Activated CD8-positive, alpha-beta T cell treated with anti-CD3 and anti-CD28 coated beads, Interleukin-2, amount 10 ng/mL, durations not matched to agents 7 days and 5 days (primary cell): ENCODE data around the gene SMYD2. TPM values are rescaled to one million over a fixed set of nuclear protein-coding genes. Genes with fewer than 3 reads are reported as not detected.

Experiments
- ATAC-seq: fragments of 150-1000 bp; cut with Tn5 transposase; one replicate; pipeline ENCODE4 v1.10.0; 2021; ENCODE audit warnings: moderate library complexity
- CTCF ChIA-PET: fragments of 350-600 bp; sonication (Branson Sonifier 250); formaldehyde crosslinking; loops from one replicate; lab custom pipeline; 2021; ENCODE audit warnings: antibody characterized with exemption; lab: Charles Lee
- POLR2A ChIA-PET: fragments of 350-600 bp; sonication (Branson Sonifier 250); formaldehyde crosslinking; loops from one replicate; lab custom pipeline; 2021; ENCODE audit warnings: antibody characterized with exemption; lab: Charles Lee
- DNase-seq: peaks from one replicate; pipeline ENCODE4 v3.0.0-alpha.2; 2020
- H3K27ac Mint-ChIP-seq: one replicate; pipeline ENCODE4 v1.8.0; 2021; ENCODE audit warnings: mild to moderate bottlenecking, mixed read lengths
- H3K27me3 Mint-ChIP-seq: one replicate; pipeline ENCODE4 v1.8.0; 2021; ENCODE audit warnings: low read depth, mixed read lengths
- H3K36me3 Mint-ChIP-seq: one replicate; pipeline ENCODE4 v1.8.0; 2021; ENCODE audit warnings: low read depth, mixed read lengths
- H3K4me1 Mint-ChIP-seq: one replicate; pipeline ENCODE4 v1.8.0; 2021; ENCODE audit warnings: low read depth, mixed read lengths
- H3K4me3 Mint-ChIP-seq: one replicate; pipeline ENCODE4 v1.8.0; 2021; ENCODE audit warnings: mild to moderate bottlenecking, mixed read lengths
- H3K9me3 Mint-ChIP-seq: one replicate; pipeline ENCODE4 v1.8.0; 2022; ENCODE audit warnings: mixed read lengths; ENCODE audit not compliant: insufficient read depth
- total RNA-seq, 2 experiments: library from RNA; stranded (reverse); gene quantifications; one replicate each; pipeline ENCODE4 v1.2.3, GENCODE V29; 2021

The SMYD2 gene
- total RNA-seq, 2 experiments from 2014 or later: 37.2 to 38.4 TPM

DNA sequence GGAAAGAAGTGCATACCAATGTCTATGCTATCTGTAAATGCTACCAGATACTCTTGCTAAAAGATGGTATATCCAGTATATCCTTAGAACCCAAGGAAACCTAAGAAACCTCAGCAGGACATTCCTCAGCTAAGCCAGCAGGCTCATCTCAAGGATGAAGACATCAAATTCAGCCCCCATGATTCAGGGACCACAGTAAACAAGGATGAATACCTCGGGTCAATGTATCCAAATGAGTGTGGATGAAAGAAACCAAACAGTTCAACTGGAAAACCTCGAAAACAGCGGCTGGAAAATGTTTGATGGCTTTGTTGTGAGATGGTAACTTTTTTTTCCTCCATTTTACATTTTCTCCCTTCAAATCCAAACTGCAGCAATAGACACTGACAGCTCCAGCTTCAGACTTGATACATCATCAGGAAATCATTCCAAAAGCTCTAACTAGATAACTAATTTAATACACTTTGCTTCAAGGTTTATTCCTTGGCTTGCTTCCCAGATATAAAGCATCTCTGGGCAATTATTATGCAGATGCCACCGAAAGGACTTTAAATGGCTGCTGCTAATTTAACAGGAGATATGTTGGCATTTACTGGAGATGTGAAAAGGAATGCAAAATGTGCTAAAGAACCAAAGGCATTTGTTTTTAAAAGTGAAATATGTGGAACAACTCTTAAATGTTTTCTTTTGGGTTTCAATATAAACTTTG lies 73.6 kb downstream of the SMYD2 start:
- ATAC-seq (no peak), DNase-seq (no peak)
- no peaks in the 10 kb centered on the region for H3K9me3 Mint-ChIP-seq
- ChIA-PET POLR2A (no interaction called here), CTCF (interaction anchor here (1.2 to 2.9 kb wide), 4 partner anchors 22 to 283 kb away, joined by 3 to 14 read pairs (median 6); no protein-coding TSS in a partner anchor)
- H3K4me1 Mint-ChIP-seq: no peaks in the 10 kb centered on the region
- no peak overlapping the region for H3K4me3 Mint-ChIP-seq
- H3K27ac Mint-ChIP-seq: no peak overlapping the region
- peaks cover 8% of the 10 kb centered on the region for H3K27me3 Mint-ChIP-seq
- no peaks in the 10 kb centered on the region for H3K36me3 Mint-ChIP-seq

DNA sequence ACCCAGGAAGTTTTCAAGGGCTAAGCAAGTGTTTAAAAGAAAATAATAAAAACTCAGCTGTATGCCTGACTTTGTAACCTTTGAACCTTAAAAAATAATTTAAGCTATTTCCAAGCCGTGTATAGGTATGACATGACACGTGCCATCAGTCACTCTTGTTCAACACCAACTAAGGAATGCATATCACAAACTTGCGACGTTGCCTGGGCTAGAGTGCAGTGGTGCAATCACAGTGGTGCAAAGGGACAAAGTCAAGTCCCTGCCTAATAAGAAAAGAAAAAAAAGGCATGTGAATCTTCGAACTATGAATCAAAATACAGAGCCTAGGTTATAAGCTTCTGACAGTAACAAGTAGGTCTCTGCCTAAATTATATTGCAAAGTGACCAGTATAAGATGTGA lies 79.2 kb downstream of the SMYD2 start:
- Mint-ChIP-seq H3K36me3 (no peaks in the 10 kb centered on the region), H3K9me3 (no peaks in the 10 kb centered on the region), H3K4me3 (no peak overlapping the region), H3K4me1 (no peaks in the 10 kb centered on the region), H3K27ac (no peak overlapping the region), H3K27me3 (peaks cover 22% of the 10 kb centered on the region)
- ChIA-PET CTCF (interaction anchor here (0.6 to 1.3 kb wide), 2 partner anchors 28 to 225 kb away, joined by 3 read pairs; no protein-coding TSS in a partner anchor), POLR2A (no interaction called here)
- no peak for ATAC-seq
- DNase-seq: no peak

DNA sequence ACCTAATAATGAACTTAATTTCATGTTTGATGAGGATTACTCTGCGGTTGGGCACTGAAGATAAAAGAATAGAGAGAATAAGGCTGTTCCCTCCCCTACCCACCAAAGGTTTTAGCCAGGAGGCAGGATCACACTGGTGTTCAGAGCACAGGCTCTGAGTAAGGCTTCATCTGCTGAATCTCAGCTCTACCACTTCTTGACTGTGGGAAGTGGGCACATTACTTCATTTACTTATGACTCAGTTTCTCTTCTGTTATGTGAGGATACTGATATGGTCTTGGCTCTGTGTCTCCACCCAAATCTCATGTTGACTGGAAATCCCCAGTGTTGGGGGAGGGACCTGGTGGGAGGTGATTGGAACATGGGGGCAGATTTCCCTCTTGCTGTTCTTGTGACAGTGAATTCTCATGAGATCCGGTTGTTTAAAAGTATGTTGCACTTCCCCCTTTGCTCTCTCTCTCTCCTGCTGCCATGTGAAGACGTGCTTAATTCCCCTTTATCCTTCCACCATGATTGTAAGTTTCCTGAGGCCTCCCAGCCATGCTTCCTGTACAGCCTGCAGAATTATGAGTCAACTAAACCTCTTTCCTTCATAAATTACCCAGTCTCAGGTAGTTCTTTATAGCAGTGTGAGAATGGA lies 79.7 kb downstream of the SMYD2 start:
- ChIA-PET CTCF (interaction anchor here (1.3 kb wide), 1 partner anchor 224 kb away, joined by 3 read pairs; no protein-coding TSS in a partner anchor), POLR2A (no interaction called here)
- Mint-ChIP-seq H3K27ac (no peak overlapping the region), H3K36me3 (no peaks in the 10 kb centered on the region), H3K27me3 (peaks cover 22% of the 10 kb centered on the region), H3K4me1 (no peaks in the 10 kb centered on the region), H3K4me3 (no peak overlapping the region), H3K9me3 (no peaks in the 10 kb centered on the region)
- ATAC-seq: no peak
- no peak for DNase-seq

DNA sequence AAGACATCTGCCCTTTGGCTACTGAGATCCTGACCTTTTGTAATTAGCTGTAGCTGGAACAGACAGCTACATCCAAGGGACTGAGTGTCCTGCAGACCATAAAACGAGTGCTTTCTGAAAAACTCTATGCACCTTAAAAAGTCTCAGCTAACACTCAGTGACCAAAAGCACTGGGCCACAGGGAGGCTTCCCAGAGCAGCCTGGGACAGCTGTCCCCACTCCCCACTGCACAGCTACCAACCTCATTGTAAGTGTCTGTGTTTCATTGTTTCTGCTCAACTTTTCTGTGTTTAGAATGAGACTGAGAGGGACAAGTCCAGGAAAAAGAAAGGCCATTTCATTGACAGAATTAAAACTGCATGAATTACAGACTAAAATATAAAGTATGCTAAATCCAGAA lies 80.7 kb downstream of the SMYD2 start:
- ATAC-seq (no peak), DNase-seq (no peak)
- H3K4me3 Mint-ChIP-seq: no peak overlapping the region
- CTCF ChIA-PET: no interaction called here
- peaks cover 19% of the 10 kb centered on the region for H3K27me3 Mint-ChIP-seq
- no peak overlapping the region for H3K27ac Mint-ChIP-seq
- POLR2A ChIA-PET: no interaction called here
- H3K9me3 Mint-ChIP-seq: no peaks in the 10 kb centered on the region
- H3K36me3 Mint-ChIP-seq: no peaks in the 10 kb centered on the region
- H3K4me1 Mint-ChIP-seq: no peaks in the 10 kb centered on the region

DNA sequence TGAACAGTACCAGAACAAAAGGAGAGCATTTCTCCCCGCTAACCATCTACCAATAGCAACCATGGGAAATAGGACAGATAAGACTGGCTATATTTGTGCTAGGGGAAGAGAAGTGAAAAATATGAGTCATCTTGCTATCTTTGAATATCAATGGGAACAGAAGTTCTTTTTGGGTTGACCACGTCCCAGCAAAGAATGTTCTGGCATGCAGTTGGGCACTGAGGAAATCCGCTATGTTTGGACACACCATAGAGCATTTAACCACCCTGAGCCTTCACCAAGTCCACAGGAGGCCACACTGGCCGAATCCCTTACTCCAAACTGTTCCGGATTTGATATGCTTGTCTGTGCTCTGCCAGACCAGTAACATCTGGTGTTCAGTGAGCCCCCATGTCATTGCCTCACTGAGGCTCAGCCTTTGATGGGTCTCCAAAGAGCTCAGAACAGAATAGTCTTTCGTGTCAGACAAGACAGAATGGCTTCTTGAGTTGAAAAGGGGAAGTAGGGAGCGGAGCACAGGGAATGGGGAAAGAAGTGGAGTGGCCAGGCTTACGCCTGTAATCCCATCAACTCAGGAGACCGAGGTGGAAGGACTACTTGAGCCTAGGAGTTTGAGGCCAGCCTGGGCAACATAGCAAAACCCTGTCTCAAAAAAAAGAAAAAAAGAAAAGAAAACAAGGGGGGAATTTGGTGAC lies 81.4 kb downstream of the SMYD2 start:
- Mint-ChIP-seq H3K4me3 (no peak overlapping the region), H3K9me3 (no peaks in the 10 kb centered on the region), H3K27me3 (peaks cover 19% of the 10 kb centered on the region), H3K27ac (no peak overlapping the region), H3K36me3 (no peaks in the 10 kb centered on the region), H3K4me1 (no peaks in the 10 kb centered on the region)
- no peak for ATAC-seq
- no peak for DNase-seq
- POLR2A ChIA-PET: no interaction called here
- CTCF ChIA-PET: no interaction called here

DNA sequence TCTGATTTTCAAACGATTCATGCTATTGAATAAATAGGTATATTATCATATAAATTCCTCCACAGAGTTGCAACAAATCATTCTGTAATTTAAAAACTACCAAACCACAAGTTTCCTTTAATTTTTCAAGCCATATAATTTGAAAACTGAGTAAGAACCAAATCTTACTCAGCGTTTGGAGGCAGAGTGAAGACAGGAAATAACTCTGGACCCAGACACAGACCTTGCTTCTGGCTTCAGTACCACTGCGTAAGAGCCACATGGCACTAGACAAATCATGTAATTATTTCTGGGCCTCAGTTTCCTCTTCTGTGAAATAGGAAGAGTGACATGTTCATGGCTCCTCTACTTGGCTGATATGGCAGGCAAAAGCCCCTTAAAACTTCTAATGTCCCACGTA lies 82.4 kb downstream of the SMYD2 start:
- no peaks in the 10 kb centered on the region for H3K9me3 Mint-ChIP-seq
- H3K36me3 Mint-ChIP-seq: no peaks in the 10 kb centered on the region
- POLR2A ChIA-PET: no interaction called here
- CTCF ChIA-PET: no interaction called here
- ATAC-seq (no peak), DNase-seq (no peak)
- H3K4me3 Mint-ChIP-seq: no peak overlapping the region
- H3K27me3 Mint-ChIP-seq: peaks cover 17% of the 10 kb centered on the region
- no peaks in the 10 kb centered on the region for H3K4me1 Mint-ChIP-seq
- H3K27ac Mint-ChIP-seq: no peak overlapping the region

DNA sequence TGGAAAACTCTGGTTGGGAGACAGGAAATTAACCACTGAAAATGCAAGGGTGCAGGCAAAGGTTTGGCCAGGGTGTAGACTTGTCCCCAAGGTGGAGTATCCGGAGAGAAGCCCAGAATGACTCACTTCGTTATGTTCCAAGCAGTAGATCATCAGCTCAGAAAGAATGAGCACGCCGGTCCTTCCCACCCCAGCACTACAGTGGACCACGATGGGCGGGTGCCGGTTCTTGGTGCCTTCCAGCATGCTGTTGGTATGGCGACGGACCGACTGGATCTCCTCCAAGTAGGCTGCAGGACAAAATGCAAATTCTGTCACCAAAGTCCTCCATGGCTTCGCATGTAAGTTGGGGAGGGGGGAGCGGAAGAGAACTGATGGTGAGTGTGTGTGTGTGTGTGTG lies 83.4 kb downstream of the SMYD2 start:
- no peak for DNase-seq
- Mint-ChIP-seq H3K4me3 (no peak overlapping the region), H3K27me3 (peaks cover 17% of the 10 kb centered on the region), H3K36me3 (no peaks in the 10 kb centered on the region), H3K9me3 (no peaks in the 10 kb centered on the region), H3K4me1 (no peaks in the 10 kb centered on the region), H3K27ac (no peak overlapping the region)
- CTCF ChIA-PET: no interaction called here
- POLR2A ChIA-PET: no interaction called here
- ATAC-seq: no peak

DNA sequence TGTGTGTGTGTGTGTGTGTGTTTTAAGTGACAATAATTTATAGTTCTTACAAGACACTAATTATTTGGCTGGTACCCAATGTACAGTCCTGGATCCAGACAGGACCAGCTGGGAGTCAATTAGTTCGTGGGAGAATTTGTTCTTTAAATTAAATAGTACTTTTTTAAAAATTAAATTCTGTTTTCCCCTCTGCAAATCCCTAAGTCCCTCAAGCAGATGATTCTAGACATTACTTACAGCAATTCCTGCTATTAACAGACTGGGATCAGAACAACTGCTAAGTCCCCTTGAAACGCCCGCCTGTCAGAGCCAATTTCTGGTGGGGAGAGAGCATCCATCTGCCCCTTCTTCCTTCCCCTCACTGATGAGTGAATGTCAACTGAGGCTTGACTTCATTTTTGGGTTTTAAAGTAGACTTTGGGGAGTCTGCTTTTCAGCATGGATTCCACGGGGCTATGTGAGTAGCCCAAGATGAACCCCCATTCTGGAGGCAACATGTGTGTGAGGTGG lies 83.9 kb downstream of the SMYD2 start:
- H3K9me3 Mint-ChIP-seq: no peaks in the 10 kb centered on the region
- CTCF ChIA-PET: no interaction called here
- DNase-seq (no peak), ATAC-seq (no peak)
- no peak overlapping the region for H3K4me3 Mint-ChIP-seq
- no peaks in the 10 kb centered on the region for H3K4me1 Mint-ChIP-seq
- H3K27me3 Mint-ChIP-seq: peaks cover 17% of the 10 kb centered on the region
- H3K27ac Mint-ChIP-seq: no peak overlapping the region
- POLR2A ChIA-PET: no interaction called here
- H3K36me3 Mint-ChIP-seq: no peaks in the 10 kb centered on the region

DNA sequence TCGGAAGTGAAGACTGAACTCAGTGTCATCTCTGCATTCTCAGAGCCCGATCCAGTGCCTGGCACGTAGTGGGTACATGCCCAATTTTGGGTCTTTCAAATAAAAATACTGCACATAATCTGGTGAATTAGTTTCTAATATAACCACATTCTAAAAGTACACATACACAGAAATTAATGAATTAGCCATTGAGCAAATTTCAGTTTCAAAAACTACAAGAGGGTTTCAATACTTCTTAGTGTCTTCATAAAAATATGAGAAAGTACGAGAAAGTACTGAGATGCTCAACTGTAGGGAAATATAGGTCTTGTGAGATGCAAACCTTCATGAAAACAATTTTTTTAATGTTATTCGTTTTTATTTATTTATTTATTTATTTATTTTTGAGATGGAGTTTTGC lies 86.9 kb downstream of the SMYD2 start:
- H3K27me3 Mint-ChIP-seq: peaks cover 13% of the 10 kb centered on the region
- H3K9me3 Mint-ChIP-seq: no peaks in the 10 kb centered on the region
- no peak for DNase-seq
- ATAC-seq: no peak
- H3K36me3 Mint-ChIP-seq: no peaks in the 10 kb centered on the region
- H3K27ac Mint-ChIP-seq: no peak overlapping the region
- H3K4me3 Mint-ChIP-seq: no peak overlapping the region
- H3K4me1 Mint-ChIP-seq: no peaks in the 10 kb centered on the region
- CTCF ChIA-PET: no interaction called here
- POLR2A ChIA-PET: no interaction called here

DNA sequence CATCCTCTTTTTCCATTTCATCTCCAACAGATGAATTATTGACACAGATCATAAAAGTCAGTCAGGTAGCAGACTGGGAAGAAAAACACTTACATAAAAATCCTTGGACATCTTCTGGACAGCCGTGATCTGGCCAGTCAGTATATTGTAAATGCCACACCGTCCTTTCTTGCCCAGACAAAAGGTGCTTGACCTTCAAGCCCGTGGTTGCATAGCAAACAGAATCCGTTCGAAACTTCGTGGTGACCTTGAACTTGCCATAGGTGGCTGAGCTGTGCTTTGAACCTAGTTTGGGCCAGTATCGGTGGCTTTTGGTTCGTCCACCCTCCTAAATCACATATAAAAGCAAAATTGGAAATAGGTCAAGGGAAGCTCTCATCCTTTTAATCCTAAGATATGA lies 88.4 kb downstream of the SMYD2 start:
- Mint-ChIP-seq H3K27ac (no peak overlapping the region), H3K27me3 (peaks cover 11% of the 10 kb centered on the region), H3K4me1 (no peaks in the 10 kb centered on the region), H3K36me3 (no peaks in the 10 kb centered on the region), H3K9me3 (no peaks in the 10 kb centered on the region), H3K4me3 (no peak overlapping the region)
- no peak for ATAC-seq
- POLR2A ChIA-PET: no interaction called here
- CTCF ChIA-PET: interaction anchor here (1.1 kb wide), 1 partner anchor 40 kb away, joined by 3 read pairs; no protein-coding TSS in a partner anchor
- DNase-seq: no peak

DNA sequence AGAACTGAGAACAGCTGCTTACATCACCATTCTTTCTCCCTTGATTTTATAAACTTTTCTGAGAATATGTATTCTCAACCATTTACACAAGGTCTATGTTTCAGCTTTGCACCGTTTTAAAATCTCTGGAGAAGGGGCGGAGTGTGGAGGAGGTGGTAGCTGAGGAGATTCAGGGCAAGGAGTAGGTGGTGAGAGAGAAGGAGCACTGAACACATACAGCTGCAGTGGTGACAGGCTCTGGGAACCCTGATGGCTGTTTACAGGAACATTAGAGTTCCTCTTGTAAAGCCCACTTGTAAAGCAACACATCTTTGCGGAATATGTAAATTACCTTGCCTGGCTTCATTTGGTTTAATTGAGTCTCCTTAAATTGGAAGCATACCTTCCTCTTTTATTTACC lies 89.7 kb downstream of the SMYD2 start:
- POLR2A ChIA-PET: no interaction called here
- CTCF ChIA-PET: no interaction called here
- ATAC-seq: no peak
- no peak for DNase-seq
- H3K27me3 Mint-ChIP-seq: peaks cover 12% of the 10 kb centered on the region
- no peak overlapping the region for H3K4me3 Mint-ChIP-seq
- H3K36me3 Mint-ChIP-seq: no peaks in the 10 kb centered on the region
- no peaks in the 10 kb centered on the region for H3K9me3 Mint-ChIP-seq
- H3K27ac Mint-ChIP-seq: no peak overlapping the region
- H3K4me1 Mint-ChIP-seq: no peaks in the 10 kb centered on the region

DNA sequence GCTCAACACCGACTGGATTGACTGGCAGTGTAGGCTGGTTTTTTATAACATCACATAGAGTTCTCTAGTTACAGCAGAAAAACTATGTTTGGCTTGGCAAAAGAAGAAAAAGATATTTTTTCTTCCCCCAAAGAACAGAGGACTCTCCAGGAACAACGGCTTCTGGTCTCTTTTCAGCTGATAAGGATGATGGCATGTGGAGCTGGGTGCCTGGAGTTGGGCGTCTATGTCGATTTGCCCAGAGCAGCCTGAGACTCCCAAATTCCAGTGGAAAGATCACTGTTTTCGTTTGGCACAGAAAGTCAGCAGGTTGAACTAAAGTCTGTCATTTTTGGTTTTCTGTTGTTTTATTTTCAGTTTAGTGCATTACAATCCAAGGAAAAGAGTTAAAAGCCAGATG lies 91.1 kb downstream of the SMYD2 start:
- H3K27me3 Mint-ChIP-seq: peaks cover 12% of the 10 kb centered on the region

More for the DNA sequence above, 91.1 kb downstream of the SMYD2 start:
- H3K9me3 Mint-ChIP-seq: no peaks in the 10 kb centered on the region
- no peak for ATAC-seq
- no peaks in the 10 kb centered on the region for H3K36me3 Mint-ChIP-seq
- POLR2A ChIA-PET: no interaction called here
- DNase-seq: no peak
- H3K27ac Mint-ChIP-seq: no peak overlapping the region
- CTCF ChIA-PET: interaction anchor here (0.8 to 1.4 kb wide), 3 partner anchors 39 to 41 kb away, joined by 3 to 4 read pairs (median 3); no protein-coding TSS in a partner anchor
- H3K4me1 Mint-ChIP-seq: no peaks in the 10 kb centered on the region
- H3K4me3 Mint-ChIP-seq: no peak overlapping the region
